Right atrium auricular region (tissue), 2 donors: ENCODE data around the gene TMEM54. TPM values are rescaled to one million over a fixed set of nuclear protein-coding genes. Genes with fewer than 3 reads are reported as not detected.

Experiments
- DNase-seq: peaks from one replicate; pipeline ENCODE4 v3.0.0-alpha.2; 2019; ENCODE audit warnings: low spot score
- H3K27ac ChIP-seq, 2 donors: fragments of 200-600 bp; sonication (generic); 1 replicate in 1 of 2; 2 replicates in 1 of 2; pipeline ENCODE4 v1.5.1; 2016 to 2019
- H3K27me3 ChIP-seq, 2 donors: fragments of 200-600 bp; sonication (generic); one replicate each; pipeline versions ENCODE4 v1.5.1 to v1.6.0; 2017 to 2019
- H3K36me3 ChIP-seq: fragments of 200-600 bp; sonication (generic); one replicate; pipeline ENCODE4 v1.5.1; 2016
- H3K4me1 ChIP-seq, 2 donors: fragments of 200-600 bp; sonication (generic); one replicate each; pipeline versions ENCODE4 v1.5.1 to v1.6.0; 2017 to 2019
- H3K4me3 ChIP-seq, 2 donors: fragments of 200-600 bp; sonication (generic); 1 replicate in 1 of 2; 2 replicates in 1 of 2; pipeline ENCODE4 v1.5.1; 2017 to 2019; ENCODE audit warnings: mild to moderate bottlenecking in 1 of 2, moderate library complexity in 1 of 2
- H3K9me3 ChIP-seq, 2 donors: fragments of 200-600 bp; sonication (generic); one replicate each; pipeline ENCODE4 v1.5.1; 2019
- total RNA-seq, 2 donors: library from RNA; depleted of rRNA; stranded (reverse); fragments of >200 nt; gene quantifications; one replicate each; pipeline ENCODE4 v1.1.0, GENCODE V29; 2016
- TF ChIP-seq, protein P1 (sequence below), 2 donors: fragments of 200-600 bp; sonication (generic); IDR thresholded peaks; one replicate each; pipeline ENCODE4 v1.5.1; 2019; ENCODE audit warnings: antibody characterized with exemption in 2 of 2

The TMEM54 gene
- total RNA-seq, 2 donors from 2014 or later = 4.7 to 37.9 TPM

DNA sequence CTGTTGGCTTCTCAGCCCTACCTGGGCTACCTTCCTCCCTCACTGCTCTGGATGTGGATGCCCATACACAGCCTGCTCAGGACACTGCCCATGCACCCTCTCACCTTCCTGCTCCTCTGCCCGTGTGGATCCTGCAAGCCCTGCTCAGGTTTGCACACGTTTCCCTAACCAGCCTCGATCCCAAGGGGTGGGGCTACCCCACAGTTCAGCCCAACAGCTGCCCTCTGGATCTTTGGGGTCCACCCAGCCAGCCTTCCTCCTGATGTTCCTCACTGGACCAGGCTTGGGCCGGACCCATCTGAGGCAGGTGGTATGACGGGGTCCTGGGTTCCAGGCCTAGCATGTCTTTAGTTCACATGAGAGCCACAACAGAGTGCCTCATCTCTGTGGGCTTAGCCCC is 4.7 kb downstream of the TMEM54 start:
- no peak overlapping the region for H3K4me3 ChIP-seq
- DNase-seq = no peak
- H3K27me3 ChIP-seq = peaks cover 0 to 8% of the 10 kb centered on the region in 2 donors

GRCh38 chr1:32895325-32896215 is 5.6 kb downstream of the TMEM54 start:
- Histone ChIP-seq H3K36me3 (no peaks in the 10 kb centered on the region), H3K9me3 (no peaks in the 10 kb centered on the region), H3K4me3 (no peak overlapping the region), H3K27ac (no peak overlapping the region), H3K27me3 (peaks cover 0 to 4% of the 10 kb centered on the region in 2 donors), H3K4me1 (peaks cover 0 to 18% of the 10 kb centered on the region in 2 donors)
- TF ChIP-seq, protein P1, sequence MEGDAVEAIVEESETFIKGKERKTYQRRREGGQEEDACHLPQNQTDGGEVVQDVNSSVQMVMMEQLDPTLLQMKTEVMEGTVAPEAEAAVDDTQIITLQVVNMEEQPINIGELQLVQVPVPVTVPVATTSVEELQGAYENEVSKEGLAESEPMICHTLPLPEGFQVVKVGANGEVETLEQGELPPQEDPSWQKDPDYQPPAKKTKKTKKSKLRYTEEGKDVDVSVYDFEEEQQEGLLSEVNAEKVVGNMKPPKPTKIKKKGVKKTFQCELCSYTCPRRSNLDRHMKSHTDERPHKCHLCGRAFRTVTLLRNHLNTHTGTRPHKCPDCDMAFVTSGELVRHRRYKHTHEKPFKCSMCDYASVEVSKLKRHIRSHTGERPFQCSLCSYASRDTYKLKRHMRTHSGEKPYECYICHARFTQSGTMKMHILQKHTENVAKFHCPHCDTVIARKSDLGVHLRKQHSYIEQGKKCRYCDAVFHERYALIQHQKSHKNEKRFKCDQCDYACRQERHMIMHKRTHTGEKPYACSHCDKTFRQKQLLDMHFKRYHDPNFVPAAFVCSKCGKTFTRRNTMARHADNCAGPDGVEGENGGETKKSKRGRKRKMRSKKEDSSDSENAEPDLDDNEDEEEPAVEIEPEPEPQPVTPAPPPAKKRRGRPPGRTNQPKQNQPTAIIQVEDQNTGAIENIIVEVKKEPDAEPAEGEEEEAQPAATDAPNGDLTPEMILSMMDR (IDR thresholded peaks at IDR 0.05) = no peak
- no peak for DNase-seq

More for the DNA sequence above, 4.7 kb downstream of the TMEM54 start:
- Histone ChIP-seq H3K27ac (no peak overlapping the region), H3K9me3 (no peaks in the 10 kb centered on the region), H3K36me3 (no peaks in the 10 kb centered on the region), H3K4me1 (peaks cover 0 to 23% of the 10 kb centered on the region in 2 donors)
- TF ChIP-seq, protein P1 (IDR thresholded peaks at IDR 0.05) = no peak

- H3K27ac ChIP-seq = no peak overlapping the region
- H3K36me3 ChIP-seq = no peaks in the 10 kb centered on the region
- peaks cover 0 to 14% of the 10 kb centered on the region in 2 donors for H3K4me1 ChIP-seq
- no peaks in the 10 kb centered on the region for H3K9me3 ChIP-seq
- no peak overlapping the region for H3K4me3 ChIP-seq
- no peak for DNase-seq
- TF ChIP-seq, protein P1 (IDR thresholded peaks at IDR 0.05) = no peak
- H3K27me3 ChIP-seq = peaks cover 0 to 4% of the 10 kb centered on the region in 2 donors
These were observed 6.5 kb downstream of the TMEM54 start for GRCh38 chr1:32894681-32895080.

DNA sequence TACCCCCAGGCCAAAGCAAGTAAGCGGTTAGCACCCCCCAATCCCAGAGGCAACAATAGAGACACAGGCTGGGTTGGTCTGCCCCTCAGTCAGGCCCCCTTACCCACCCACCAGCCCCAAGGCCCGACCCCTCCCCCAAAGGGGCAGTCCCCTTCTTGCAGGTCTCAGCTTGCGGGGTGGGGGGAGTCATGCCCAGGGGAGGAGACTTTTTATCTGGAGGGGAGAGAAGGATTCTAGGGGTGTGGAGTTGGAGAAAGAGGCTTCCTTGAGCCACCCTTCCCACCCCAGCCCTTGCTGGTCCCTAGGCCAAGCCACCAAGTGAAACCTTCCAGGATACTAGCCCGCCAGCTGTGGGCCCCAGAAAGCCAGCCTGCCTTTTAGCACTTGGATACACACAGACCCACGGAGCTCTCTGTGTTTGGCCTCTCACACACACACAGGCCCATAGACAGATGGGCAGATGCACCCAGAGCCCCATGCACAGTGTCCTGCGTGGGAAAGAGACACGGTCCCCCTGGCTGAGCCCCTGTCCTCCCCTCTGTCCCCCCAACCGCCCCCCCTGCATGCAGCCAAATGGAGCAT is 7.1 kb downstream of the TMEM54 start:
- no peak overlapping the region for H3K27ac ChIP-seq
- peaks cover 0 to 14% of the 10 kb centered on the region in 2 donors for H3K4me1 ChIP-seq
- H3K9me3 ChIP-seq = no peaks in the 10 kb centered on the region
- TF ChIP-seq, protein P1 (IDR thresholded peaks at IDR 0.05) = no peak
- H3K4me3 ChIP-seq = no peak overlapping the region
- no peaks in the 10 kb centered on the region for H3K36me3 ChIP-seq
- DNase-seq = no peak
- peaks cover 0 to 4% of the 10 kb centered on the region in 2 donors for H3K27me3 ChIP-seq

DNA sequence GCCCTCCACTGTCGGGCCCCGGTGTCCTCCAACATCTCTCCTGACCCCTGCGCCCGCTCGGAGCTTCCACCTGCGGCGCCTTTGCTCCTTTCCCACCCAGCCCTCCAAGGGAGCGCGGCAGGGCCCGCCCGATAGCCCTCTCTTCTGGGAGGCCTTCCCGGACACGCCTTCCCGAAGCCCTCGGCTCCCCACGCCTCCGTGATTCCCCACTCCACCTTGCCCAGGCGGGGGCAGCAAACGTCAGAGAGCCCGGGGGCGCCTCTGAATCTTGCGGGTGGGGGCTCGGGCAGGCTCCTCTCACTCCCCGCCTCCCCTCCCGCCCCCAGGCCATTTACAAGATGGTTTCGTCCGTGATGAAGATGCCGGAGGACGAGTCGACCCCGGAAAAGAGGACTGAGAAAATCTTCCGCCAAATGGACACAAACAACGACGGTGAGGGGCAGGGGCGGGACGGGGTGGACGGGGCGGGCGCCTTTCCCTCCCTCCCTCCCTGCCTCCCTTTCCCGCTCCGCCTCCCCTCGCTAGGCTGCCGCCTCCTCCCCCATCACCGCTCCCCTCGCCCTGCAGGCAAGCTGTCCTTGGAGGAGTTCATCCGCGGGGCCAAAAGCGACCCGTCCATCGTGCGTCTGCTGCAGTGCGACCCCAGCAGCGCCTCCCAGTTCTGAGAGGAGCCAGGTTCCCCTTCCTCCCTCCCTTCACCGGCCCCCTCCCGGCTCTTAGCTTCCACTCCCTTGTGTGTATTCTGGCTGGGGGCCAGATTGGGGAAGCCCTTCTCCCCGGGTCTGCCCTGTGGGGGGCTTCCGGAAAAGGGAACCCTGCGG is 7.8 kb downstream of the TMEM54 start:
- Histone ChIP-seq H3K4me3 (peak overlapping the region; percentile 22 to 52), H3K9me3 (no peaks in the 10 kb centered on the region), H3K27ac (no peak overlapping the region), H3K4me1 (peaks cover 0 to 14% of the 10 kb centered on the region in 2 donors), H3K27me3 (peaks cover 0 to 4% of the 10 kb centered on the region in 2 donors), H3K36me3 (no peaks in the 10 kb centered on the region)
- DNase-seq = no peak
- TF ChIP-seq, protein P1 (IDR thresholded peaks at IDR 0.05) = peak in 1 of 2 donors; percentile 12
